SH-SY5Y (cell line): ENCODE data around the gene ARHGAP33.

ENCODE experiments used
- GATA2 ChIP-seq: IDR thresholded peaks from 2 replicates; pipeline ENCODE4 v1.6.1; 2011; ENCODE audit warnings: mild to moderate bottlenecking, low read depth, low read length
- GATA3 ChIP-seq: IDR thresholded peaks from 2 replicates; pipeline ENCODE4 v1.6.1; 2011; ENCODE audit warnings: low read depth, mild to moderate bottlenecking, low read length, moderate library complexity

DNA sequence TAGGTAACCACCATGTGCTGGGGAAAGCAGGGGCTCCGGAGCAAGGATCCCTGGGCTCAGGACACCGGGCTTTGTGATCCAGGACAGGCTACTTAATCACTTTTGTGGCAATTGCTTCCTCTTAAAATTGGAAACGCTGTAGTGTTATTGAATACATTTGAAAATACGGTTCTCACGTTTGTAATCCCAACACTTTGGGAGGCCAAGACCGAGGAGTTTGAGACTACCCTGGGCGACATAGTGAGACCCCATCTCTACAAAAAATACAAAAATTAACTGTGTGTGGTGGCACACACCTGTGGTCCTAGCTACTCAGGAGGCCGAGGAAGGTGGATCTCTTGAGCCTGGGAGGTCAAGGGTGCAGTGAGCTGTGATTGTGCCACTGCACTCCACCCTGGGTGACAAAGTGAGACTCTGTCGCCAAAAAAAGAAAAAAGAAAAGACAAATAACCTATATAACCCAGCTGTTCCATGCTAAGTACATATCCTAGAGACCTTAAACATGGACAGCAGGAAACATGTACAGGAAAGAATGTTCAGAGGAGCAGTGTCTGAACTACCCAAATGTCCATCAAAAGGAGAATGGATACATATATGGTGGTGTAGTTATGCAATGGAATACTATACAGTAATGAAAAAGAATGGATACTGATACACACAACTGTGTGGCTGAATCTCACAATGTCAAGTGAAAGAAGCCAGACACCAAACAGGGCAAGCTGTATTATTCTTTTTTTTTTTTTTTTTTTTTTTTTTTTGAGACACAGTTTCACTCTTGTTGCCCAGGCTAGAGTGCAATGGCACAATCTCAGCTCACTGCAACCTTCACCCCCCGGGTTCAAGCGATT, 37.9 kb downstream of the ARHGAP33 start:
- TF ChIP-seq GATA2: no peak
- no peak for TF ChIP-seq GATA3
